Cerebellar cortex (tissue), 1 donor: Measurements from ENCODE around the gene ITPR2.
"Not testable (repeated sequence)": the region's sequence is repeated elsewhere in the genome, so short reads cannot be mapped to it uniquely, and the experiment has no call there.

Experiments used
- DNase-seq: peaks from one replicate; pipeline ENCODE4 v3.0.0-alpha.2; 2015; ENCODE audit warnings: low spot score

ITPR2 gene

GRCh38 chr12:26661399-26661798 lies 171.6 kb downstream of the ITPR2 start:
- DNase-seq, result no peak

- no peak for DNase-seq
Measured at GRCh38 chr12:26659930-26660329, 173.1 kb downstream of the ITPR2 start.

GRCh38 chr12:26658991-26659390 lies 174.0 kb downstream of the ITPR2 start:
- DNase-seq, result no peak

- peak; percentile 15 for DNase-seq
Measured at GRCh38 chr12:26654623-26655022, 178.4 kb downstream of the ITPR2 start.

GRCh38 chr12:26651566-26652188 lies 181.3 kb downstream of the ITPR2 start:
- DNase-seq, result peak; percentile 79

- DNase-seq, result no peak
Measured at GRCh38 chr12:26651036-26651435, 182.0 kb downstream of the ITPR2 start.

GRCh38 chr12:26648999-26649398 lies 184.0 kb downstream of the ITPR2 start:
- no peak for DNase-seq

GRCh38 chr12:26648584-26648983 lies 184.4 kb downstream of the ITPR2 start:
- DNase-seq, result no peak

GRCh38 chr12:26648066-26648465 lies 184.9 kb downstream of the ITPR2 start:
- DNase-seq, result no peak

- DNase-seq, result no peak
Measured at GRCh38 chr12:26647088-26647487, 185.9 kb downstream of the ITPR2 start.

- DNase-seq, result no peak
Measured at GRCh38 chr12:26646571-26646970, 186.4 kb downstream of the ITPR2 start.

- DNase-seq, result not testable (repeated sequence)
Measured at GRCh38 chr12:26644376-26644775, 188.6 kb downstream of the ITPR2 start.

GRCh38 chr12:26643532-26644315 lies 189.3 kb downstream of the ITPR2 start:
- DNase-seq, result no peak

- DNase-seq, result no peak
Measured at GRCh38 chr12:26642361-26642760, 190.6 kb downstream of the ITPR2 start.

- DNase-seq, result no peak
Measured at GRCh38 chr12:26636710-26637328, 196.2 kb downstream of the ITPR2 start.

- no peak for DNase-seq
Measured at GRCh38 chr12:26633591-26634210, 199.3 kb downstream of the ITPR2 start.

- no peak for DNase-seq
Measured at GRCh38 chr12:26632756-26633155, 200.2 kb downstream of the ITPR2 start.

- no peak for DNase-seq
Measured at GRCh38 chr12:26631846-26632245, 201.1 kb downstream of the ITPR2 start.

- peak; percentile 10 for DNase-seq
Measured at GRCh38 chr12:26630546-26631027, 202.4 kb downstream of the ITPR2 start.

- DNase-seq, result peak; percentile 12
Measured at GRCh38 chr12:26629864-26630263, 203.1 kb downstream of the ITPR2 start.

- no peak for DNase-seq
Measured at GRCh38 chr12:26628234-26628633, 204.8 kb downstream of the ITPR2 start.

GRCh38 chr12:26627335-26627734 lies 205.7 kb downstream of the ITPR2 start:
- no peak for DNase-seq

- no peak for DNase-seq
Measured at GRCh38 chr12:26623136-26623535, 209.9 kb downstream of the ITPR2 start.
